HepG2 (cell line): ENCODE results near the gene ASB11. TPM values are rescaled to one million over a fixed set of nuclear protein-coding genes. Genes with fewer than 3 reads are reported as not detected.

ENCODE experiments used
- ATAC-seq: fragments of 200-7000 bp; cut with Tn5 transposase; 3 replicates; pipeline ENCODE4 v1.9.1; 2020; ENCODE audit warnings: mild to moderate bottlenecking, moderate library complexity
- BruUV-seq: library from RNA; stranded (reverse); fragments of 400-500 nt; replicated peaks from 2 replicates; lab custom pipeline; 2021; lab: Mats Ljungman, UMichigan
- CTCF ChIA-PET: fragments of 300-600 bp; formaldehyde crosslinking; extraction: SDS; loops from one replicate; lab custom pipeline; 2021; ENCODE audit warnings: low total read pairs, inconsistent platforms, low intra/inter-chr PET ratio; lab: Yijun Ruan, JAX
- POLR2A ChIA-PET: fragments of 350-600 bp; sonication (Branson Sonifier 250); formaldehyde crosslinking; loops from one replicate; lab custom pipeline; 2020; ENCODE audit warnings: antibody characterized with exemption, inconsistent platforms; lab: Yijun Ruan, JAX
- DNase-seq: peaks from one replicate; pipeline ENCODE4 v3.0.0-alpha.2; 2015; ENCODE audit warnings: low spot score
- FAIRE-seq: peaks from 3 replicates; lab custom pipeline; 2011; peaks lifted over from hg19 to GRCh38; lab: Jason Lieb, UNC
- H2AFZ ChIP-seq: one replicate; pipeline ENCODE4 v1.6.1; 2011; ENCODE audit warnings: low read length, inconsistent platforms
- H3K27ac ChIP-seq: fragments of 300-600 bp; 3 replicates; pipeline ENCODE4 v1.8.0; 2011; ENCODE audit warnings: mixed run types, mild to moderate bottlenecking, mixed read lengths, low read length, inconsistent platforms; ENCODE audit not compliant: insufficient read depth; ENCODE audit errors: extremely low read length
- H3K27me3 ChIP-seq, 2 experiments: fragments of 200-600 bp in 1 of 2; 2 replicates in 1 of 2; 3 replicates in 1 of 2; pipeline versions ENCODE4 v1.6.0 to v1.8.0; 2011; ENCODE audit warnings: low read length in 2 of 2, mild to moderate bottlenecking in 2 of 2, moderate library complexity in 2 of 2, inconsistent platforms in 1 of 2; ENCODE audit not compliant: insufficient read depth in 2 of 2, control insufficient read depth in 1 of 2
- H3K36me3 ChIP-seq, 2 experiments: fragments of 200-600 bp in 1 of 2; replicated peaks in 1 of 2; 2 replicates in 1 of 2; 3 replicates in 1 of 2; pipeline versions ENCODE4 v1.5.1 to v1.8.0; 2011; ENCODE audit warnings: low read length in 2 of 2, inconsistent platforms in 1 of 2; ENCODE audit not compliant: insufficient read depth in 2 of 2, control insufficient read depth in 1 of 2
- H3K4me1 ChIP-seq: 2 replicates; pipeline ENCODE4 v1.5.1; 2012; ENCODE audit warnings: low read length, inconsistent platforms; ENCODE audit not compliant: insufficient read depth
- H3K4me2 ChIP-seq: 2 replicates; pipeline ENCODE4 v1.6.0; 2011; ENCODE audit warnings: low read depth, low read length, inconsistent platforms
- H3K4me3 ChIP-seq, 3 experiments: fragments of 200-600 bp in 1 of 3; sonication (generic), shearing (Covaris generic) in 1 of 3; replicated peaks in 1 of 3; 2 replicates each; pipeline ENCODE4 v1.5.1; 2011 to 2016; ENCODE audit warnings: low read length in 3 of 3, inconsistent platforms in 2 of 3, low read depth in 2 of 3, mild to moderate bottlenecking in 2 of 3, control low read depth in 1 of 3, mixed read lengths in 1 of 3; ENCODE audit not compliant: insufficient read depth in 1 of 3
- H3K79me2 ChIP-seq: one replicate; pipeline ENCODE4 v1.6.1; 2011; ENCODE audit warnings: low read length, inconsistent platforms; ENCODE audit not compliant: insufficient read depth
- H3K9ac ChIP-seq: 2 replicates; pipeline ENCODE4 v1.6.0; 2011; ENCODE audit warnings: mild to moderate bottlenecking, low read depth, low read length, inconsistent platforms; ENCODE audit not compliant: insufficient read depth
- H3K9me3 ChIP-seq: 2 replicates; pipeline ENCODE4 v1.5.1; 2012; ENCODE audit warnings: mild to moderate bottlenecking, low read length
- H4K20me1 ChIP-seq: 2 replicates; pipeline ENCODE4 v1.6.0; 2011; ENCODE audit warnings: inconsistent platforms, mild to moderate bottlenecking, low read length, moderate library complexity; ENCODE audit not compliant: insufficient read depth
- DPF2 ChIP-seq: sonication (generic); formaldehyde crosslinking; IDR thresholded peaks from 2 replicates; pipeline ENCODE4 v1.4.0; 2020; ENCODE audit warnings: mild to moderate bottlenecking, low read depth, missing genetic modification reagents, borderline replicate concordance
- FOXC1 ChIP-seq: sonication (generic); formaldehyde crosslinking; IDR thresholded peaks from 2 replicates; pipeline ENCODE4 v1.8.0; 2022; ENCODE audit warnings: mild to moderate bottlenecking, missing genetic modification reagents, borderline replicate concordance
- GABPB1 ChIP-seq: IDR thresholded peaks from 2 replicates; pipeline ENCODE4 v1.6.1; 2016; ENCODE audit warnings: mild to moderate bottlenecking, missing genetic modification reagents, moderate library complexity, missing compliant biosample characterization
- KDM4B ChIP-seq: sonication (generic); formaldehyde crosslinking; IDR thresholded peaks from 2 replicates; pipeline ENCODE4 v1.4.0; 2020; ENCODE audit warnings: missing genetic modification reagents
- MYPOP ChIP-seq: sonication (generic); formaldehyde crosslinking; IDR thresholded peaks from 2 replicates; pipeline ENCODE4 v1.8.1; 2023; ENCODE audit warnings: mild to moderate bottlenecking, moderate library complexity, missing genetic modification reagents
- NCOA1 ChIP-seq: sonication (generic); formaldehyde crosslinking; IDR thresholded peaks from 2 replicates; pipeline ENCODE4 v1.9.0; 2021; ENCODE audit warnings: missing genetic modification reagents
- NCOA5 ChIP-seq: sonication (generic); formaldehyde crosslinking; IDR thresholded peaks from 2 replicates; pipeline ENCODE4 v1.4.0; 2020; ENCODE audit warnings: missing genetic modification reagents
- NR1H2 ChIP-seq: sonication (generic); formaldehyde crosslinking; IDR thresholded peaks from 2 replicates; pipeline ENCODE4 v1.8.1; 2022; ENCODE audit warnings: low read depth, missing genetic modification reagents, borderline replicate concordance
- SRF ChIP-seq: IDR thresholded peaks from 2 replicates; pipeline ENCODE4 v1.6.1; 2011; ENCODE audit warnings: mild to moderate bottlenecking, low read depth, low read length, moderate library complexity
- TFDP2 ChIP-seq: sonication (generic); formaldehyde crosslinking; IDR thresholded peaks from 2 replicates; pipeline ENCODE4 v1.4.0; 2020; ENCODE audit warnings: missing genetic modification reagents
- ZNF138 ChIP-seq: sonication (generic); formaldehyde crosslinking; IDR thresholded peaks from 2 replicates; pipeline ENCODE4 v1.5.0; 2020; ENCODE audit warnings: mild to moderate bottlenecking, low read depth, missing genetic modification reagents
- ZNF749 ChIP-seq: sonication (generic); formaldehyde crosslinking; IDR thresholded peaks from 2 replicates; pipeline ENCODE4 v1.8.0; 2022; ENCODE audit warnings: mild to moderate bottlenecking, missing genetic modification reagents, moderate library complexity, borderline replicate concordance
- ZNF766 ChIP-seq: sonication (generic); formaldehyde crosslinking; IDR thresholded peaks from 2 replicates; pipeline ENCODE4 v1.5.0; 2020; ENCODE audit warnings: missing genetic modification reagents, borderline replicate concordance
- WGBS: methylation state at CpG from one replicate; pipeline ENCODE4 v1.1.6; 2017; ENCODE audit warnings: low lambda C conversion rate; 5-methylcytosine and 5-hydroxymethylcytosine counted together
- in situ Hi-C: cut with HindIII; loops from 2 replicates; pipeline ENCODE4 v1.10.0; 2017; ENCODE audit warnings: low pct_unique_long_range_greater_than_20kb; ENCODE audit not compliant: extremely low pct_ligation_motif_present
- intact Hi-C: fragments of 100-400 bp; cut with micrococcal nuclease; formaldehyde crosslinking; loops from one replicate; pipeline ENCODE4 v1.10.0; 2022; ENCODE audit not compliant: unreplicated experiment
- polyA plus RNA-seq, 8 experiments: library from polyadenylated mRNA; depleted of rRNA in 3 of 8; stranded (reverse) in 7 of 8; unstranded in 1 of 8; fragments of >200 nt; fragmentation: Illumina TruSeq in 4 of 8; extraction: Trizol in 4 of 8; gene quantifications; 2 replicates each; pipeline versions ENCODE4 v1.2.1 to v1.2.3, GENCODE V29; 2011 to 2016; ENCODE audit warnings: low read depth in 4 of 8, missing spikeins in 1 of 8, mixed read lengths in 1 of 8; ENCODE audit not compliant: insufficient read depth in 1 of 8
- total RNA-seq, 5 experiments: library from RNA; depleted of rRNA; stranded (reverse); fragments of >200 nt; fragmentation: Illumina TruSeq; extraction: Trizol; gene quantifications; 2 replicates each; pipeline ENCODE4 v1.2.3, GENCODE V29; 2016; ENCODE audit warnings: low read depth in 1 of 5
- TF ChIP-seq, protein P1 (sequence below): sonication (generic); formaldehyde crosslinking; IDR thresholded peaks from 2 replicates; pipeline ENCODE4 v1.4.0; 2020; ENCODE audit warnings: missing genetic modification reagents, borderline replicate concordance
- TF ChIP-seq, protein P2 (sequence below): sonication (generic); formaldehyde crosslinking; IDR thresholded peaks from 2 replicates; pipeline ENCODE4 v1.5.0; 2020; ENCODE audit warnings: missing genetic modification reagents

The ASB11 gene
- total and polyA plus RNA-seq, 2 of the 13 experiments (the other 11 are each of a cell fraction or from before 2014, with no cell fraction given), result not detected

GRCh38 chrX:15335135-15336022, 19.9 kb upstream of the ASB11 start, which contains the start of gene PIGA:
PIGA (minus strand) TSS chrX:15335523; CDS start chrX:15331930, 3,593 bp downstream.
- intact Hi-C loops, result loop anchor here (2.0 kb wide), 1 partner anchor 67 kb away; no protein-coding TSS in a partner anchor
- BruUV-seq, result no TSS peak
- WGBS, result 0% methylated on average over 6 of the region's 72 CpGs
- TF ChIP-seq MYPOP (peak; percentile 50; the same call in 1 of the 2 replicates), NR1H2 (CRISPR knock-in tag) (no peak), ZNF749 (CRISPR knock-in tag) (no peak), FOXC1 (CRISPR knock-in tag) (no peak), TFDP2 (CRISPR knock-in tag) (peak; percentile 79), NCOA1 (CRISPR knock-in tag) (no peak), SRF (no peak), NCOA5 (no peak), ZNF138 (CRISPR knock-in tag) (no peak), ZNF766 (no peak), DPF2 (no peak), GABPB1 (CRISPR knock-in tag) (peak; percentile 90), KDM4B (CRISPR knock-in tag) (no peak)
- TF ChIP-seq, protein P1, sequence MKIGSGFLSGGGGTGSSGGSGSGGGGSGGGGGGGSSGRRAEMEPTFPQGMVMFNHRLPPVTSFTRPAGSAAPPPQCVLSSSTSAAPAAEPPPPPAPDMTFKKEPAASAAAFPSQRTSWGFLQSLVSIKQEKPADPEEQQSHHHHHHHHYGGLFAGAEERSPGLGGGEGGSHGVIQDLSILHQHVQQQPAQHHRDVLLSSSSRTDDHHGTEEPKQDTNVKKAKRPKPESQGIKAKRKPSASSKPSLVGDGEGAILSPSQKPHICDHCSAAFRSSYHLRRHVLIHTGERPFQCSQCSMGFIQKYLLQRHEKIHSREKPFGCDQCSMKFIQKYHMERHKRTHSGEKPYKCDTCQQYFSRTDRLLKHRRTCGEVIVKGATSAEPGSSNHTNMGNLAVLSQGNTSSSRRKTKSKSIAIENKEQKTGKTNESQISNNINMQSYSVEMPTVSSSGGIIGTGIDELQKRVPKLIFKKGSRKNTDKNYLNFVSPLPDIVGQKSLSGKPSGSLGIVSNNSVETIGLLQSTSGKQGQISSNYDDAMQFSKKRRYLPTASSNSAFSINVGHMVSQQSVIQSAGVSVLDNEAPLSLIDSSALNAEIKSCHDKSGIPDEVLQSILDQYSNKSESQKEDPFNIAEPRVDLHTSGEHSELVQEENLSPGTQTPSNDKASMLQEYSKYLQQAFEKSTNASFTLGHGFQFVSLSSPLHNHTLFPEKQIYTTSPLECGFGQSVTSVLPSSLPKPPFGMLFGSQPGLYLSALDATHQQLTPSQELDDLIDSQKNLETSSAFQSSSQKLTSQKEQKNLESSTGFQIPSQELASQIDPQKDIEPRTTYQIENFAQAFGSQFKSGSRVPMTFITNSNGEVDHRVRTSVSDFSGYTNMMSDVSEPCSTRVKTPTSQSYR (CRISPR knock-in tag), result no peak
- TF ChIP-seq, protein P2, sequence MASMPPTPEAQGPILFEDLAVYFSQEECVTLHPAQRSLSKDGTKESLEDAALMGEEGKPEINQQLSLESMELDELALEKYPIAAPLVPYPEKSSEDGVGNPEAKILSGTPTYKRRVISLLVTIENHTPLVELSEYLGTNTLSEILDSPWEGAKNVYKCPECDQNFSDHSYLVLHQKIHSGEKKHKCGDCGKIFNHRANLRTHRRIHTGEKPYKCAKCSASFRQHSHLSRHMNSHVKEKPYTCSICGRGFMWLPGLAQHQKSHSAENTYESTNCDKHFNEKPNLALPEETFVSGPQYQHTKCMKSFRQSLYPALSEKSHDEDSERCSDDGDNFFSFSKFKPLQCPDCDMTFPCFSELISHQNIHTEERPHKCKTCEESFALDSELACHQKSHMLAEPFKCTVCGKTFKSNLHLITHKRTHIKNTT (CRISPR knock-in tag), result no peak

More at GRCh38 chrX:15335135-15336022, 19.9 kb upstream of the ASB11 start, which contains the start of gene PIGA:
- peak within 1 kb of the TSS; percentile 72 for H3K27ac ChIP-seq
- ChIA-PET CTCF (no interaction called here), POLR2A (no interaction called here)
- FAIRE-seq (peak; percentile 96), DNase-seq (peak; percentile 90), ATAC-seq (peak; percentile 100)
- peaks cover 2 to 8% of the 10 kb centered on the region in 2 experiments; a peak in 3 of 5 replicates for H3K36me3 ChIP-seq
- no peaks in the 10 kb centered on the region for H3K9me3 ChIP-seq
- no peaks in the 10 kb centered on the region for H4K20me1 ChIP-seq
- in situ Hi-C loops, result loop anchor here (25.0 kb wide), 1 partner anchor 352 kb away; no protein-coding TSS in a partner anchor
- peak within 1 kb of the TSS; percentile 77 for H3K9ac ChIP-seq
- H2AFZ ChIP-seq, result peak within 1 kb of the TSS; percentile 42
- H3K27me3 ChIP-seq, result no peaks in the 10 kb centered on the region; a peak in 1 of 5 replicates
- H3K4me1 ChIP-seq, result peaks cover 7% of the 10 kb centered on the region; the same call in 1 of the 2 replicates
- peaks cover 11% of the 10 kb centered on the region for H3K79me2 ChIP-seq
- peak within 1 kb of the TSS; percentile 95 for H3K4me2 ChIP-seq
- H3K4me3 ChIP-seq, result peak within 1 kb of the TSS; percentile 77 to 85 (median 80)
